MM.1S (cell line): Measurements from ENCODE around the gene CDCA4.

ENCODE experiments used
- CTCF ChIP-seq: fragments of 300-600 bp; sonication (generic); IDR thresholded peaks from 2 replicates; pipeline ENCODE4 v1.5.1; 2016; ENCODE audit warnings: antibody characterized with exemption, low read length, mixed read lengths
- EZH2 ChIP-seq: fragments of 300-600 bp; sonication (generic); optimal IDR thresholded peaks from 2 replicates; pipeline ENCODE3; 2017; ENCODE audit warnings: low read depth, mild to moderate bottlenecking, antibody characterized with exemption, low read length, mixed read lengths
- EZH2phosphoT487 ChIP-seq: fragments of 300-600 bp; sonication (generic); IDR thresholded peaks from 2 replicates; pipeline ENCODE4 v1.6.1; 2018; ENCODE audit warnings: antibody characterized with exemption, low read length

GRCh38 chr14:105007593-105008264 lies 13.2 kb downstream of the CDCA4 start:
- TF ChIP-seq CTCF (no peak), EZH2 (no peak), EZH2phosphoT487 (no peak)
